Measurements from ENCODE around the gene CNBP.

GRCh38 chr3:129161860-129162271 lies 21.8 kb downstream of the CNBP start:
- TF ChIP-seq, protein P1, sequence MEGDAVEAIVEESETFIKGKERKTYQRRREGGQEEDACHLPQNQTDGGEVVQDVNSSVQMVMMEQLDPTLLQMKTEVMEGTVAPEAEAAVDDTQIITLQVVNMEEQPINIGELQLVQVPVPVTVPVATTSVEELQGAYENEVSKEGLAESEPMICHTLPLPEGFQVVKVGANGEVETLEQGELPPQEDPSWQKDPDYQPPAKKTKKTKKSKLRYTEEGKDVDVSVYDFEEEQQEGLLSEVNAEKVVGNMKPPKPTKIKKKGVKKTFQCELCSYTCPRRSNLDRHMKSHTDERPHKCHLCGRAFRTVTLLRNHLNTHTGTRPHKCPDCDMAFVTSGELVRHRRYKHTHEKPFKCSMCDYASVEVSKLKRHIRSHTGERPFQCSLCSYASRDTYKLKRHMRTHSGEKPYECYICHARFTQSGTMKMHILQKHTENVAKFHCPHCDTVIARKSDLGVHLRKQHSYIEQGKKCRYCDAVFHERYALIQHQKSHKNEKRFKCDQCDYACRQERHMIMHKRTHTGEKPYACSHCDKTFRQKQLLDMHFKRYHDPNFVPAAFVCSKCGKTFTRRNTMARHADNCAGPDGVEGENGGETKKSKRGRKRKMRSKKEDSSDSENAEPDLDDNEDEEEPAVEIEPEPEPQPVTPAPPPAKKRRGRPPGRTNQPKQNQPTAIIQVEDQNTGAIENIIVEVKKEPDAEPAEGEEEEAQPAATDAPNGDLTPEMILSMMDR (IDR thresholded peaks at IDR 0.05 in 2 of 3, conservative IDR thresholded peaks at IDR 0.05 in 1 of 3; ENCODE audit: borderline replicate concordance in 1 of 3, insufficient read depth in 1 of 3, low read depth in 2 of 3, low read length in 2 of 3) = no peak; a peak in 1 of 6 replicates
- TF ChIP-seq, protein P2, sequence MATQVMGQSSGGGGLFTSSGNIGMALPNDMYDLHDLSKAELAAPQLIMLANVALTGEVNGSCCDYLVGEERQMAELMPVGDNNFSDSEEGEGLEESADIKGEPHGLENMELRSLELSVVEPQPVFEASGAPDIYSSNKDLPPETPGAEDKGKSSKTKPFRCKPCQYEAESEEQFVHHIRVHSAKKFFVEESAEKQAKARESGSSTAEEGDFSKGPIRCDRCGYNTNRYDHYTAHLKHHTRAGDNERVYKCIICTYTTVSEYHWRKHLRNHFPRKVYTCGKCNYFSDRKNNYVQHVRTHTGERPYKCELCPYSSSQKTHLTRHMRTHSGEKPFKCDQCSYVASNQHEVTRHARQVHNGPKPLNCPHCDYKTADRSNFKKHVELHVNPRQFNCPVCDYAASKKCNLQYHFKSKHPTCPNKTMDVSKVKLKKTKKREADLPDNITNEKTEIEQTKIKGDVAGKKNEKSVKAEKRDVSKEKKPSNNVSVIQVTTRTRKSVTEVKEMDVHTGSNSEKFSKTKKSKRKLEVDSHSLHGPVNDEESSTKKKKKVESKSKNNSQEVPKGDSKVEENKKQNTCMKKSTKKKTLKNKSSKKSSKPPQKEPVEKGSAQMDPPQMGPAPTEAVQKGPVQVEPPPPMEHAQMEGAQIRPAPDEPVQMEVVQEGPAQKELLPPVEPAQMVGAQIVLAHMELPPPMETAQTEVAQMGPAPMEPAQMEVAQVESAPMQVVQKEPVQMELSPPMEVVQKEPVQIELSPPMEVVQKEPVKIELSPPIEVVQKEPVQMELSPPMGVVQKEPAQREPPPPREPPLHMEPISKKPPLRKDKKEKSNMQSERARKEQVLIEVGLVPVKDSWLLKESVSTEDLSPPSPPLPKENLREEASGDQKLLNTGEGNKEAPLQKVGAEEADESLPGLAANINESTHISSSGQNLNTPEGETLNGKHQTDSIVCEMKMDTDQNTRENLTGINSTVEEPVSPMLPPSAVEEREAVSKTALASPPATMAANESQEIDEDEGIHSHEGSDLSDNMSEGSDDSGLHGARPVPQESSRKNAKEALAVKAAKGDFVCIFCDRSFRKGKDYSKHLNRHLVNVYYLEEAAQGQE (IDR thresholded peaks at IDR 0.05; ENCODE audit: low read depth) = no peak
- TF ChIP-seq ATF3 (IDR thresholded peaks at IDR 0.05) (no peak), POLR2AphosphoS5 (IDR thresholded peaks at IDR 0.05; ENCODE audit: low read depth, low read length) (no peak)
